Activated T-cell treated with anti-CD3 and anti-CD28 coated beads, Interleukin-2, amount 50 U/mL, for 4 hours (primary cell): ENCODE data around the gene FHIT. TPM values are rescaled to one million over a fixed set of nuclear protein-coding genes. Genes with fewer than 3 reads are reported as not detected.

Experiments used
- ATAC-seq, 2 donors: fragments of 200-7000 bp; cut with Tn5 transposase; one replicate each; pipeline ENCODE4 v1.10.0; 2021
- DNase-seq: peaks from one replicate; pipeline ENCODE4 v3.0.0-alpha.2; 2020
- H3K27me3 Mint-ChIP-seq: one replicate; pipeline ENCODE4 v1.8.0; 2021; ENCODE audit warnings: low read depth, mixed read lengths
- H3K36me3 Mint-ChIP-seq: one replicate; pipeline ENCODE4 v1.8.0; 2022; ENCODE audit warnings: mixed read lengths; ENCODE audit not compliant: insufficient read depth
- H3K4me1 Mint-ChIP-seq: one replicate; pipeline ENCODE4 v1.8.0; 2021; ENCODE audit warnings: low read depth, mixed read lengths
- H3K4me3 Mint-ChIP-seq: one replicate; pipeline ENCODE4 v1.8.0; 2021; ENCODE audit warnings: mild to moderate bottlenecking, moderate library complexity, mixed read lengths
- H3K9me3 Mint-ChIP-seq: one replicate; pipeline ENCODE4 v1.8.0; 2021; ENCODE audit warnings: mixed read lengths
- total RNA-seq, 3 donors: library from RNA; stranded (reverse); gene quantifications; one replicate each; pipeline ENCODE4 v1.2.1, GENCODE V29; 2021

The FHIT gene
- total RNA-seq, 3 donors from 2014 or later, result 0.66 to 5.5 (median 2.4) TPM

DNA sequence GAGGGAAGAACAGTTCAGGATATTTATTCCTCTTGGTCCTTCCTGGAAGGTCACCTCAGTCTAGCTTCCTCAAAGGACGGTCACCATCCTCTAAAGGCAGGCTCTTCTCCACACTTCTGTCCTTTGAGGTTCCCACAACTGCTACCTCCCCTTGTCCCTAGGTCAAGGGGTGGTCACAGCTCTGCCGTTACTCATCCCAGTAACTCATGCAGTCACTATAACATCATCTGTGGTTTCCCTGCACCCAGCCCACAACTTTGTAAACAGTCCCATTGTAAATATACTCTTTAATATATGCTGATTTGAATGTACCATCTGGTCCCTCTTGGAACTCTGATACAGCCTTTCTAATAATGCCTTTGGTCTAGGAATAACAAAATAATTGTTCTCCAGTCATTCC is 887.4 kb downstream of the FHIT start:
- Mint-ChIP-seq H3K4me3 (no peak overlapping the region), H3K36me3 (no peaks in the 10 kb centered on the region), H3K27me3 (no peaks in the 10 kb centered on the region), H3K4me1 (peaks cover 16% of the 10 kb centered on the region), H3K9me3 (peaks cover 5% of the 10 kb centered on the region)
- ATAC-seq (peak; percentile 20 to 52), DNase-seq (no peak)

- Mint-ChIP-seq H3K27me3 (no peaks in the 10 kb centered on the region), H3K9me3 (peaks cover 4% of the 10 kb centered on the region), H3K36me3 (no peaks in the 10 kb centered on the region), H3K4me3 (no peak overlapping the region), H3K4me1 (no peaks in the 10 kb centered on the region)
- ATAC-seq, result no peak
- DNase-seq, result no peak
These were observed 895.4 kb downstream of the FHIT start for GRCh38 chr3:60355825-60356224.

DNA sequence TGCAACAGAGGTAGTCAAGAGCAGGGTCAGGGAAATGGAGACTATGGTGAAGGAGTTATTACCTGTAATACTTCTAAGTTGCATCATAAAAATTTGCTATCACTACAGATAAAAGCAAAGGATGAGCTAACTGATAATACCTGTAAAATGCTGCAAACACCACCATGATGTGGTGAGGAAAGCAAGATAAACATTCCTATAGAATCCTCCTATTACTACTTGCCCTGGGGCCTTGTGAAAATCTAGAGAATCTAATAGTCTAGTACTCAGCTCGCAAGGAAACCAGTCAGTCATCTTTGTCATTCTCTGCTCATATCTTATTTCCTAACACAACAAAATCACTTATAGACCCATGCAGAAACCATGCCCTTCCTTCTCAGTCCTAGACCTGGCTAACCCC is 899.8 kb downstream of the FHIT start:
- no peaks in the 10 kb centered on the region for H3K36me3 Mint-ChIP-seq
- no peak for ATAC-seq
- no peaks in the 10 kb centered on the region for H3K4me1 Mint-ChIP-seq
- H3K9me3 Mint-ChIP-seq, result no peaks in the 10 kb centered on the region
- no peaks in the 10 kb centered on the region for H3K27me3 Mint-ChIP-seq
- DNase-seq, result no peak
- no peak overlapping the region for H3K4me3 Mint-ChIP-seq

- H3K36me3 Mint-ChIP-seq, result no peaks in the 10 kb centered on the region
- no peaks in the 10 kb centered on the region for H3K4me1 Mint-ChIP-seq
- H3K4me3 Mint-ChIP-seq, result no peak overlapping the region
- ATAC-seq (no peak), DNase-seq (no peak)
- no peaks in the 10 kb centered on the region for H3K9me3 Mint-ChIP-seq
- no peaks in the 10 kb centered on the region for H3K27me3 Mint-ChIP-seq
These were observed 906.9 kb downstream of the FHIT start for GRCh38 chr3:60344340-60344739.

DNA sequence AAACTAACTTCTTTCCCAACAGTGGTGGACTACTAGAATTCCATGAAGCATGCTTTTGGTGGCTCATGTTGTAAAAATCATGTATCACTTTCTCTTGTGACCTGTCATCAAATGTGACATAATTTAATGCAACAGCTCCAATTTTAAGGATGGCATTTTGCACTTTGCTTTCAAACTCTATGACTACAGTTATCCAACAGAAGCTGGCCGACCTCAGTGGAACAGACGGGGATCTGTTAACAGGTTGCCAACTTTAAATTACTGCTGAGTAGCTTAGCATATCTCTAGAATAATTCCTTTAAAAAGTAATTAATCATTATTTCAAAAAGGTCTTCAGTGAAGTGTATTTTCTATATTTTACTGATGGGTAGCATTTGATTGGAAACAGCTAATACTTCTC is 907.4 kb downstream of the FHIT start:
- DNase-seq (no peak), ATAC-seq (no peak)
- Mint-ChIP-seq H3K36me3 (no peaks in the 10 kb centered on the region), H3K9me3 (no peaks in the 10 kb centered on the region), H3K4me1 (no peaks in the 10 kb centered on the region), H3K27me3 (no peaks in the 10 kb centered on the region), H3K4me3 (no peak overlapping the region)

DNA sequence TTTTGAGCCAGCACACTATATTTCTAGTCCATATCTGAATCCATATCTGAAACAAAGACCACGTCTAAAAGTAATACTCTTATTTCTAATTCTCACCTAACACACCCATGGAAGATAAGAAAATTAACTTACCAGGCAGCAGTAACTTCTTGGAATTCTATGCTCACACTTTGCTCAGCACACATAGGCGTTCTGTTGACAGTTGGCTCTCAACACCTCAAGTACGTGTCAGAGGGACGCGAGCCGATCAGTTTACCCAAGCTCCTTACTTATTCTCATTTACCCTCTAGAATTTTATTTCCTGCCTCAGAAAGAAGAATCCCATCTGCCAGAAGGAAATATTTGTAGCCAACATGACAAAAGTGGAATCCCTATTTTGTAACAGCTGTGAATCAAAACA is 911.9 kb downstream of the FHIT start:
- no peaks in the 10 kb centered on the region for H3K4me1 Mint-ChIP-seq
- no peak overlapping the region for H3K4me3 Mint-ChIP-seq
- H3K27me3 Mint-ChIP-seq, result no peaks in the 10 kb centered on the region
- DNase-seq (no peak), ATAC-seq (no peak)
- no peaks in the 10 kb centered on the region for H3K36me3 Mint-ChIP-seq
- H3K9me3 Mint-ChIP-seq, result no peaks in the 10 kb centered on the region

DNA sequence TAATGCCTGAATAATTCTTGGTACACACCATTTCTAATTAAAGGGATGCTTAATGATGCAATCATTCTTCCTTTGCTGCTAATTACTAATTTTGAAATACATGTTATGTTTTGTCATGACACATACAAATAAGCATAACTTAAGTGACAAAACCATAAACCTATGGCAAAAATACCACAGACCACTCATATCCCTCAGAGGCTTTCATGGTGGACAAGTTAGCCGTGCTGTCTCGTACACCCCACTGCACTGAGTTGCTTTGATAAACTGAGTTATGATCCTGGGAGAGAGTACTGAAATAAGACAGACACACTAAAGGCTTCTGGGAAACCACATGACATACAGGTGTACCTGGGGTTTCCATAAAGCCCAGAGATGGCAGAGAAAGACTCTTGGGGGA is 913.8 kb downstream of the FHIT start:
- Mint-ChIP-seq H3K27me3 (no peaks in the 10 kb centered on the region), H3K4me3 (no peak overlapping the region), H3K36me3 (no peaks in the 10 kb centered on the region), H3K9me3 (no peaks in the 10 kb centered on the region), H3K4me1 (peaks cover 4% of the 10 kb centered on the region)
- ATAC-seq, result no peak
- no peak for DNase-seq

GRCh38 chr3:60336061-60336460 is 915.2 kb downstream of the FHIT start:
- Mint-ChIP-seq H3K27me3 (no peaks in the 10 kb centered on the region), H3K4me1 (peaks cover 4% of the 10 kb centered on the region), H3K4me3 (no peak overlapping the region), H3K36me3 (no peaks in the 10 kb centered on the region), H3K9me3 (no peaks in the 10 kb centered on the region)
- DNase-seq, result no peak
- no peak for ATAC-seq

GRCh38 chr3:60333710-60334109 is 917.5 kb downstream of the FHIT start:
- no peak for DNase-seq
- H3K4me3 Mint-ChIP-seq, result no peak overlapping the region
- peaks cover 4% of the 10 kb centered on the region for H3K4me1 Mint-ChIP-seq
- ATAC-seq, result no peak
- H3K36me3 Mint-ChIP-seq, result no peaks in the 10 kb centered on the region
- no peaks in the 10 kb centered on the region for H3K27me3 Mint-ChIP-seq
- no peaks in the 10 kb centered on the region for H3K9me3 Mint-ChIP-seq

GRCh38 chr3:60330107-60330506 is 921.1 kb downstream of the FHIT start:
- no peak overlapping the region for H3K4me3 Mint-ChIP-seq
- DNase-seq, result no peak
- H3K9me3 Mint-ChIP-seq, result no peaks in the 10 kb centered on the region
- no peak for ATAC-seq
- peaks cover 4% of the 10 kb centered on the region for H3K4me1 Mint-ChIP-seq
- no peaks in the 10 kb centered on the region for H3K27me3 Mint-ChIP-seq
- H3K36me3 Mint-ChIP-seq, result no peaks in the 10 kb centered on the region

DNA sequence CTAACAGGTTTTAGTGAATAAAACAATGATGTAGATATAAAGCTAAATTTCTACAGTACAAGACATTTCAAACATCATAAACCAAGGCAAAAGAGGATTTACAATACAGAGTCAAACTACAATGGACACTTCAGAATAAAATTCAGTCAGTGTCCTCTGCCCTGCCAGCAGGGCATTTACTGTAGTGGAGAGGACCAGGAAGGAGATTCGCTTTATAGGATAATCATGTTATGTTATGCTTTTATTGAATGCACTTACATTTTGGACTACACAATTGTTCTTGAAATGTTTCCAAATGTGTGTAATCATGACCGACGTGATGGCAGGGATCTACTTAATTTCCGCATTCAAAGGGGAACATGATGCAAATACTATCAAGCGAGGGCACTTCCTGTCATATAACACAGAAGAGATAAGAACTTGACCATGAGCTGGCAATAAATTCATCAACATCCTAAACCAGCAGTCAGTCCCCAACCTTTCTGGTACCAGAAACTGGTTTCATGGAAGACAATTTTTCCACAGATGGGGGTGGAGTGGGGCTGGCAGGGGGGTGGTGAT is 925.6 kb downstream of the FHIT start:
- ATAC-seq (no peak), DNase-seq (no peak)
- Mint-ChIP-seq H3K4me3 (no peak overlapping the region), H3K36me3 (no peaks in the 10 kb centered on the region), H3K4me1 (no peaks in the 10 kb centered on the region), H3K27me3 (no peaks in the 10 kb centered on the region), H3K9me3 (no peaks in the 10 kb centered on the region)

DNA sequence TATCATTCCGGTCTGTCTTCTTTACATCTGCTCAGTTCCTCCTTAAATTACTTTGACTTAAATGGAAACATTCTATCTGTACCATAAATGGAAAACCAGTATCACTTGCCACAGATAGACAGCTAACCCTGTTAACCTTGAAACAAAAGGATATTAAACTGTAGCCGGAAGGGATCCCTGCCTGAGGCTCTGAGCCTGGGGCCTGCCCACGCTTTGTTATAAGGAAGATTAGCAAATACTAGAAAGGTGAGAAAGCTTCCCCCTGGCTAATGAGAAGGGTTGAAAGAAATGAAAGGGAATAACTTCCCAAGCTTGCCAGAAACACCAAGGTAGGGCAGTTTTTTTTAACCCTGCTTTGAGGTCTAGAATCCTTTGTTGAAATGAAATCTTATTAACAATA is 927.6 kb downstream of the FHIT start:
- Mint-ChIP-seq H3K27me3 (no peaks in the 10 kb centered on the region), H3K4me1 (no peaks in the 10 kb centered on the region), H3K9me3 (no peaks in the 10 kb centered on the region)

GRCh38 chr3:60323180-60323579 is 928.1 kb downstream of the FHIT start:
- no peaks in the 10 kb centered on the region for H3K9me3 Mint-ChIP-seq
- ATAC-seq (no peak), DNase-seq (no peak)
- H3K27me3 Mint-ChIP-seq, result no peaks in the 10 kb centered on the region
- H3K4me3 Mint-ChIP-seq, result no peak overlapping the region
- H3K4me1 Mint-ChIP-seq, result no peaks in the 10 kb centered on the region
- no peaks in the 10 kb centered on the region for H3K36me3 Mint-ChIP-seq

More for the DNA sequence above, 927.6 kb downstream of the FHIT start:
- Mint-ChIP-seq H3K4me3 (no peak overlapping the region), H3K36me3 (no peaks in the 10 kb centered on the region)
- ATAC-seq, result no peak
- DNase-seq, result no peak

DNA sequence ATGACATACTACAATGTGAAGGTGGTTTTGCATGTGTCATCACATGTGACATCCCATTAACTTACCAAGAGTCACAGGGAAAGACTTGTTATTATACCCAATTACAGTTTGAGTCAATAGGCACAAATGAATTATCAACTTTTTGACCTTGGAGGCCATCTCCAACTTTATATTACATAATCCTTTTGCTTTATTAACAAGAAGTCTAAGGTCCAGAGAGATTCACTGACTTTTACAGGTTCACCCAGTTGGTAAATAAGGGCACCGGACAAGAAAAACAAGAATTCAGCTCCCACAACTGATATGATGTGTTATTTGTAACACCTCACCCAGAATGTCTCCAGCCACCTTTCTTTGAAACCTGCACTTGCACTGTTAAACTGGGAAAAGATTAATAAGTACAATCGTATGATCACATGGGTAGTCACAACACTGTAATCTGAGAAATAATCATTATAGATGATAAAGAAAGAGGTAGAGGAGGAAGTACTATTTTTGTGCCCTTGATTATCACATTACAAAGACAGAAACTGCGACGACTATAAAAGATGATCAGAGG is 928.9 kb downstream of the FHIT start:
- no peak overlapping the region for H3K4me3 Mint-ChIP-seq
- H3K27me3 Mint-ChIP-seq, result no peaks in the 10 kb centered on the region
- no peaks in the 10 kb centered on the region for H3K36me3 Mint-ChIP-seq
- no peaks in the 10 kb centered on the region for H3K9me3 Mint-ChIP-seq
- DNase-seq (no peak), ATAC-seq (no peak)
- H3K4me1 Mint-ChIP-seq, result no peaks in the 10 kb centered on the region

- H3K9me3 Mint-ChIP-seq, result peaks cover 8% of the 10 kb centered on the region
- H3K27me3 Mint-ChIP-seq, result no peaks in the 10 kb centered on the region
- ATAC-seq (no peak), DNase-seq (no peak)
- no peak overlapping the region for H3K4me3 Mint-ChIP-seq
- no peaks in the 10 kb centered on the region for H3K36me3 Mint-ChIP-seq
- no peaks in the 10 kb centered on the region for H3K4me1 Mint-ChIP-seq
These were observed 931.9 kb downstream of the FHIT start for GRCh38 chr3:60319179-60319858.
